Caki2 (cell line): Measurements from ENCODE around the gene HLA-DQB1. TPM values are rescaled to one million over a fixed set of nuclear protein-coding genes. Genes with fewer than 3 reads are reported as not detected.
"Not testable (repeated sequence)": the region's sequence is repeated elsewhere in the genome, so short reads cannot be mapped to it uniquely, and the experiment has no call there.

ENCODE experiments used
- DNase-seq: peaks from one replicate; pipeline ENCODE4 v3.0.0-alpha.2; 2015; ENCODE audit warnings: low read depth
- in situ Hi-C: cut with HindIII; loops from 2 replicates; pipeline ENCODE4 v1.10.0; 2016; ENCODE audit warnings: low sequenced_read_pairs, low pct_unique_long_range_greater_than_20kb, mixed read lengths
- total RNA-seq: library from RNA; depleted of rRNA; stranded (reverse); fragments of >200 nt; shearing (Covaris generic); gene quantifications from 2 replicates; pipeline ENCODE4 v1.2.3, GENCODE V29; 2014; ENCODE audit warnings: low replicate concordance; rRNA removed

HLA-DQB1 gene
- not detected in 2 replicates for total RNA-seq

- in situ Hi-C loops: no loop called here
- peak; percentile 16 for DNase-seq
Observed at GRCh38 chr6:32666420-32667300, at the start of gene HLA-DQB1. Gene HLA-DQB1, minus strand, starts transcription at chr6:32666657. Its CDS starts 50 bp downstream, at chr6:32666607.

- DNase-seq: no peak
- in situ Hi-C loops: no loop called here
Observed at GRCh38 chr6:32713241-32713640, 46.8 kb upstream of the HLA-DQB1 start.

- in situ Hi-C loops: no loop called here
Observed at GRCh38 chr6:32709625-32710024, 43.2 kb upstream of the HLA-DQB1 start.

GRCh38 chr6:32705164-32705563 is 38.7 kb upstream of the HLA-DQB1 start:
- in situ Hi-C loops, DNase-seq: not testable (repeated sequence)

More at GRCh38 chr6:32709625-32710024, 43.2 kb upstream of the HLA-DQB1 start:
- DNase-seq: no peak

- no peak for DNase-seq
Observed at GRCh38 chr6:32703347-32703746, 36.9 kb upstream of the HLA-DQB1 start.

GRCh38 chr6:32700391-32701040 is 34.1 kb upstream of the HLA-DQB1 start:
- peak; percentile 44 for DNase-seq
- in situ Hi-C loops: no loop called here

More at GRCh38 chr6:32703347-32703746, 36.9 kb upstream of the HLA-DQB1 start:
- in situ Hi-C loops: no loop called here

- no peak for DNase-seq
- in situ Hi-C loops: no loop called here
Observed at GRCh38 chr6:32697031-32697430, 30.6 kb upstream of the HLA-DQB1 start.

GRCh38 chr6:32692019-32692418 is 25.6 kb upstream of the HLA-DQB1 start:
- in situ Hi-C loops: no loop called here
- no peak for DNase-seq

GRCh38 chr6:32689531-32690501 is 23.4 kb upstream of the HLA-DQB1 start:
- DNase-seq: no peak
- in situ Hi-C loops: no loop called here

GRCh38 chr6:32685603-32686002 is 19.1 kb upstream of the HLA-DQB1 start:
- DNase-seq: no peak
- in situ Hi-C loops: no loop called here

- in situ Hi-C loops: no loop called here
Observed at GRCh38 chr6:32684246-32684645, 17.8 kb upstream of the HLA-DQB1 start.

GRCh38 chr6:32680055-32680454 is 13.6 kb upstream of the HLA-DQB1 start:
- DNase-seq: no peak
- in situ Hi-C loops: no loop called here

More at GRCh38 chr6:32684246-32684645, 17.8 kb upstream of the HLA-DQB1 start:
- DNase-seq: no peak

- no peak for DNase-seq
- in situ Hi-C loops: no loop called here
Observed at GRCh38 chr6:32679492-32679891, 13.0 kb upstream of the HLA-DQB1 start.

GRCh38 chr6:32674123-32674522 is 7.7 kb upstream of the HLA-DQB1 start:
- not testable (repeated sequence) for DNase-seq

GRCh38 chr6:32671908-32672307 is 5.5 kb upstream of the HLA-DQB1 start:
- in situ Hi-C loops: not testable (repeated sequence)

More at GRCh38 chr6:32674123-32674522, 7.7 kb upstream of the HLA-DQB1 start:
- in situ Hi-C loops: not testable (repeated sequence)

GRCh38 chr6:32669893-32670292 is 3.4 kb upstream of the HLA-DQB1 start:
- in situ Hi-C loops: no loop called here

More at GRCh38 chr6:32671908-32672307, 5.5 kb upstream of the HLA-DQB1 start:
- DNase-seq: not testable (repeated sequence)

GRCh38 chr6:32669240-32669639 is 2.8 kb upstream of the HLA-DQB1 start:
- DNase-seq: no peak
- in situ Hi-C loops: no loop called here

More at GRCh38 chr6:32669893-32670292, 3.4 kb upstream of the HLA-DQB1 start:
- no peak for DNase-seq

GRCh38 chr6:32668226-32668747 is 1.8 kb upstream of the HLA-DQB1 start:
- peak; percentile 27 for DNase-seq

More at GRCh38 chr6:32668226-32668747, 1.8 kb upstream of the HLA-DQB1 start:
- in situ Hi-C loops: no loop called here
